NOMO-1 treated with DMSO at 0.1 percent for 48 hours (cell line): Measurements from ENCODE around the gene RBM43.
"Not testable (repeated sequence)": the region's sequence is repeated elsewhere in the genome, so short reads cannot be mapped to it uniquely, and the experiment has no call there.

ENCODE experiments used
- DNase-seq: peaks from one replicate; lab custom pipeline; 2025; ENCODE audit not compliant: unreplicated experiment; lab: John Stamatoyannopoulos, UW

Gene RBM43

GRCh38 chr2:151261231-151261976, at the start of gene RBM43:
RBM43 (minus strand) TSS chr2:151261863; CDS start chr2:151261727, 136 bp downstream.
- peak; percentile 90 for DNase-seq

- DNase-seq = not testable (repeated sequence)
These were observed 48.6 kb upstream of the RBM43 start for GRCh38 chr2:151310313-151310712.

GRCh38 chr2:151306621-151307020, 45.0 kb upstream of the RBM43 start:
- DNase-seq = no peak

- no peak for DNase-seq
These were observed 43.5 kb upstream of the RBM43 start for GRCh38 chr2:151305129-151305691.

GRCh38 chr2:151302879-151303278, 41.2 kb upstream of the RBM43 start:
- DNase-seq = no peak

- DNase-seq = no peak
These were observed 40.7 kb upstream of the RBM43 start for GRCh38 chr2:151302404-151302803.

GRCh38 chr2:151299920-151300539, 38.4 kb upstream of the RBM43 start:
- no peak for DNase-seq

- peak; percentile 83 for DNase-seq
These were observed 36.2 kb upstream of the RBM43 start for GRCh38 chr2:151297882-151298281.

- DNase-seq = not testable (repeated sequence)
These were observed 34.3 kb upstream of the RBM43 start for GRCh38 chr2:151295926-151296325.

- no peak for DNase-seq
These were observed 30.9 kb upstream of the RBM43 start for GRCh38 chr2:151292546-151292945.

- no peak for DNase-seq
These were observed 30.5 kb upstream of the RBM43 start for GRCh38 chr2:151292141-151292540.

GRCh38 chr2:151291224-151291623, 29.6 kb upstream of the RBM43 start:
- no peak for DNase-seq

- peak; percentile 78 for DNase-seq
These were observed 28.6 kb upstream of the RBM43 start for GRCh38 chr2:151289972-151290866.

GRCh38 chr2:151287513-151288250, 26.0 kb upstream of the RBM43 start:
- no peak for DNase-seq

- no peak for DNase-seq
These were observed 20.7 kb upstream of the RBM43 start for GRCh38 chr2:151282401-151282800.

GRCh38 chr2:151280271-151280670, 18.6 kb upstream of the RBM43 start:
- DNase-seq = no peak

GRCh38 chr2:151278487-151278886, 16.8 kb upstream of the RBM43 start:
- no peak for DNase-seq

- no peak for DNase-seq
These were observed 15.4 kb upstream of the RBM43 start for GRCh38 chr2:151277067-151277466.

GRCh38 chr2:151275291-151275690, 13.6 kb upstream of the RBM43 start:
- DNase-seq = no peak

GRCh38 chr2:151271824-151272223, 10.2 kb upstream of the RBM43 start:
- DNase-seq = no peak
